GM10248 (cell line): ENCODE measurements around the gene ADAD2.

ENCODE experiments used
- CTCF ChIA-PET: fragments of 300-600 bp; sonication (Branson Sonifier 250); formaldehyde crosslinking; extraction: SDS; loops from one replicate; lab custom pipeline; 2021; ENCODE audit warnings: antibody characterized with exemption; lab: Yijun Ruan, JAX
- POLR2A ChIA-PET: fragments of 350-650 bp; sonication (Branson Sonifier 250); formaldehyde crosslinking; extraction: SDS; loops from one replicate; lab custom pipeline; 2020; ENCODE audit warnings: antibody characterized with exemption; lab: Yijun Ruan, JAX
- DNase-seq: peaks from one replicate; pipeline ENCODE4 v3.0.0; 2012; ENCODE audit errors: extremely low spot score
- TF ChIP-seq, protein P1 (sequence below): IDR thresholded peaks from 2 replicates; pipeline ENCODE4 v1.5.1; 2012; ENCODE audit warnings: mild to moderate bottlenecking, low read depth; ENCODE audit errors: extremely low read depth, missing control alignments, control extremely low read depth

Gene ADAD2

DNA sequence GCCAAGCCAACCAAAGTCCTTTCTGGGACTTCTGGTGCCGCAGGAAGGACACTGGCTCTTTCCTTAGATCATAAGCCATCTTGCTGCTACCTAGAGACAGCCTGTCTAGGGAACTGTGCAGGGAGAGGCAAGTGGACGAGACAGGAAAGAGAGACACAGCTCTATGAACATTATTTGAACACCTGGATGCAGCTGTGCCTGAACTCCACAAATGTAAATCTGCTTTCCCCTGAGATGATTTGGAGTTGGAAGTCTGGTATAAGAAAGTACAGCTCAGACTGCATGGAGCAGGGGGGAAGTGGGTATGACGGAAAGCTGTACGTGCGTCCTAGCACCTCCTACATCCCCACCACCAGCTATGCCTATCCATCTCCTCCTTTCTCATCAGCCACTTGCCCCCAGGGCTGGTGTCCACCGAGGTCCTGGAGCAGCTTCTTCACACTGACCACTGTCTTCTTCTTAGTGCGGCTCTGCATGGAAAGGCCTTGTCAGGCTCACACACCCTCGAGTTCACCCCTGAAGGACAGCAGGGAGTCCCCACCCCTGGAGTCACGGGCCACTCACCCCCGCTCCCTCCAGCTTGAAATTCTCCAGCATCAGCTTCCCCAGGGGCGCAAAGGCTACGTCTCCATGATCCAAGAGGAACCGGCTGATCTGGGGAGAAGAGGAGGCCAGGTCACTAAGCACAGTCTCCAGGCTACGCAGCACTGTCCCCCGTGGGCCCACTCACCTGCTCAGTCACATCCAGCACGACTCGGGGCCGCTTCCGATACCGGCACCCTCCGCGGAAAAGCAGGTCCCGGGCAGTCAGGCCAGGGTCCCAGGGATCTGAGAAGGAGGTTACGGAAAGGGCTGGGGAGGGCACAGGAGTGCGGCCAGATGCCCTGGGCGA is 8.0 kb upstream of the ADAD2 start:
- POLR2A ChIA-PET = no interaction called here
- CTCF ChIA-PET = interaction anchor here (0.8 to 1.2 kb wide), 3 partner anchors 94 to 98 kb away, joined by 3 to 4 read pairs (median 3); no protein-coding TSS in a partner anchor
- no peak for DNase-seq
- TF ChIP-seq, protein P1, sequence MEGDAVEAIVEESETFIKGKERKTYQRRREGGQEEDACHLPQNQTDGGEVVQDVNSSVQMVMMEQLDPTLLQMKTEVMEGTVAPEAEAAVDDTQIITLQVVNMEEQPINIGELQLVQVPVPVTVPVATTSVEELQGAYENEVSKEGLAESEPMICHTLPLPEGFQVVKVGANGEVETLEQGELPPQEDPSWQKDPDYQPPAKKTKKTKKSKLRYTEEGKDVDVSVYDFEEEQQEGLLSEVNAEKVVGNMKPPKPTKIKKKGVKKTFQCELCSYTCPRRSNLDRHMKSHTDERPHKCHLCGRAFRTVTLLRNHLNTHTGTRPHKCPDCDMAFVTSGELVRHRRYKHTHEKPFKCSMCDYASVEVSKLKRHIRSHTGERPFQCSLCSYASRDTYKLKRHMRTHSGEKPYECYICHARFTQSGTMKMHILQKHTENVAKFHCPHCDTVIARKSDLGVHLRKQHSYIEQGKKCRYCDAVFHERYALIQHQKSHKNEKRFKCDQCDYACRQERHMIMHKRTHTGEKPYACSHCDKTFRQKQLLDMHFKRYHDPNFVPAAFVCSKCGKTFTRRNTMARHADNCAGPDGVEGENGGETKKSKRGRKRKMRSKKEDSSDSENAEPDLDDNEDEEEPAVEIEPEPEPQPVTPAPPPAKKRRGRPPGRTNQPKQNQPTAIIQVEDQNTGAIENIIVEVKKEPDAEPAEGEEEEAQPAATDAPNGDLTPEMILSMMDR = no peak

DNA sequence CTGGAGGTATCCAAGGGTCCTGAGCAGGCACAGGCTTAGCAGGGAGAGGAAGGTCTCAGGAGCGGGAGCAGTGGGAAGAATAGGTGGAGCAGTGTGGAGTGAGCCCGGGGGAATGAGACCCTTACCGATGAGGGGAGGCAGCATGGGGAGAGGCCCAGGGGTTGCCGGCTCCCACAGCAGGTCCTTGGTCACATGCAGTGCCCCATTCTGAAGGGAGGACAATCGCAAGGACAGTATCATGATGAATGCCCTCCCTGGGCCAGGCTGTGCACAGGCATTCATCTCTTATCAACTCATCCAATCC is 7.4 kb upstream of the ADAD2 start:
- ChIA-PET CTCF (interaction anchor here (1.2 to 2.1 kb wide), 2 partner anchors 13 to 96 kb away, joined by 3 to 5 read pairs; no protein-coding TSS in a partner anchor), POLR2A (no interaction called here)
- TF ChIP-seq, protein P1 = no peak
- DNase-seq = no peak

DNA sequence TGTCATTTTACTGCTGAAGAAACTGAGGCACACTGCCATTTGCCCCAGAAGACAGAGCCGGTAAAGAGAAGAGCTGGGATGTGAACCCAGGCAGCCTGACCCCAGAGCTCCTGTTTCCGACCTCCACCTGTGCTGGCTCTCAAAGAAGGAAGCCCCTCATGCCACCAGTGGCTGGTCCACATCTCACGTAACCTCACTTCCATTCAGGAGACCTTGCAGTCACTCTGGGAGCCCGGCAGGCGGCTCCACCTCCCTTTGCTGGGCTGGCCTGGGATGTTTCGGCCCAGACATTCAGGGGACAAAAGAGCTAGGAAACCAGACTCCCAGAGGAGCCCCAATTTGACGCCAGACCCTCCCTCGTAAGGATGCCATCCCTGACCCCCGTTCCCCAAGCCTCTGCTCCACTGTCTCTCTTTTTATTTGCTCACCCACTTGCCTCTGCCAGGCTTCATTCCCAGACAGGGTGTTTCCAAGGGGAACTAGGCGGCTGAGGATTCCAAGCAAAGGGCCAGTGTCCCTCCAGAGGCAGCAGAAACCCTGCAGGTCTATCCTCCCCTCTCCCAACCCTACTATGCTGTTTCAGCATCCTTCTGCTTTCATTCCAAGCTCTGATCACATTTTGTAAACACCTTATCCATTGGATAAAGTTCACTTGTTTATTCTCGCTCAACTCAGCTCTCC is 6.9 kb upstream of the ADAD2 start:
- POLR2A ChIA-PET = no interaction called here
- DNase-seq = no peak
- CTCF ChIA-PET = interaction anchor here (1.2 to 2.1 kb wide), 4 partner anchors 8 to 96 kb away, joined by 3 to 5 read pairs (median 3); partner anchors contain the start of gene MBTPS1
- TF ChIP-seq, protein P1 = no peak

DNA sequence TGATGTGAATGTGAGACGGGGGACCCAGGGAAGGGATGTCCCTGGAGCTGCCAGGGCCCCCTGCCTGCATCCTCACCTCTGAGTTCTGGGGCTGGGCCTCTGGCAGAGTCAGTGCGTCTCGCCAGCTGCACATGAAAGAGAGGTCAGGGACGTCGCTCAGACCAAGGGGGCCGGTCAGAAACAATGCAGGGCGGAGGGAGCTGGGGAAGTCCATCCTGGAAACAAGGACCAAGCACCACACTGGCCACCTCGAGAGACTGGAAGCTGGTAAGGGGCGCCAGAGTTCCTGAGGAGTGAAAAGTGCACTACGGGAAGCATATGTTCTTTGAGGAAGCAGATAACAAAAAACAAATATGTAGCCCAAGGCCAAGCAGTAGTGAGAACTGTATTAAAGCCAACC is 6.2 kb upstream of the ADAD2 start:
- DNase-seq = no peak
- TF ChIP-seq, protein P1 = no peak
- ChIA-PET POLR2A (no interaction called here), CTCF (interaction anchor here (1.4 to 2.1 kb wide), 3 partner anchors 9 to 68 kb away, joined by 3 to 5 read pairs (median 3); partner anchors contain the start of gene MBTPS1)

DNA sequence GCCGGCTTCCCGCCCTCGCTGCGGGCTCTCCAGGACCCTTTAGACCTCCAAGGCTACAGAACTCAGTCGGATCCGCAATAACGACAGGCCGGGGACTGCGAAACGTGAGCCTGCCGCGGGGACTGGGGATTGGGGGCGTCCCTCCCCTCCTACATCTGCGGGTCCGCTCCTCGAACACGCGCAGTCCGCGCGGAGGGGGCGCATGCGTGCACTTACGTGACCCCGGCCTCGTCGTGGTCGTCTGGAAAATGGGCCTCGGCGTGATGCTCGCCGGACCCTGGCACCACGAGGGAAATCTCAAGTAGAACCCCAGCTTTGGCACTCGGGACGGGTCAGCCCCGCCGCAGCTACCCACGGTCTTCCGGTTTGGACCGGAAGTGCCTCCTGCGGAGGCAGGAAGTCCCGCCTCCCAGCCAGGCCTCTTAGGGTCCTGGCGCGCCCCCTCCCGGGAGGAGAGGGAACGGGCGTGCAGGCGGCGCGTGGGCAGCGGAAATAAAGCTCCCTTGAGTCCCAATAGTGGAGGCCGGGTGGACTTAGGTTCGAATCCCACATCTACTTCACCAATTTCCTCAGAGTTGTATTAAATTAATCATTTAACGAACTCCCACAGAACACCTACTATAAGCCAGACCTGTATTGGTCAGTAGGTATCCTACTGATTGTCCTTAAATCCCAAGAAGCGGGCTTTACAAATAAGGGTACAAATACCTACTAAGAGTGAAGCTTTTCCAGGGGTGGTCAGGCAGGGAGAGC is 4.1 kb upstream of the ADAD2 start, which contains the start of gene TAF1C:
TAF1C (minus strand) TSS at position 373 of the 753 bp plus-strand sequence. CDS start 2,069 bp downstream, outside the sequence.
- ChIA-PET POLR2A (interaction anchor here (0.8 kb wide), 1 partner anchor 70 kb away, joined by 4 read pairs; the partner anchor contains the start of gene MBTPS1), CTCF (interaction anchor here (0.6 to 4.7 kb wide), 65 partner anchors 9 to 552 kb away, joined by 3 to 155 read pairs (median 4); partner anchors contain the start of genes DNAAF1, HSDL1, MBTPS1 and OSGIN1)
- peak; percentile 99 for DNase-seq
- TF ChIP-seq, protein P1 = peak; percentile 99
